GM23248 (cell line): ENCODE data around the gene STK16. TPM values are rescaled to one million over a fixed set of nuclear protein-coding genes. Genes with fewer than 3 reads are reported as not detected.

Source experiments
- DNase-seq: peaks from one replicate; pipeline ENCODE4 v3.0.0-alpha.2; 2015
- H2AFZ ChIP-seq: fragments of 200-600 bp; sonication (generic); 2 replicates; pipeline ENCODE4 v1.6.1; 2016; ENCODE audit warnings: antibody characterized with exemption
- H3F3A ChIP-seq: fragments of 200-600 bp; sonication (generic); 2 replicates; pipeline ENCODE4 v1.6.1; 2016; ENCODE audit warnings: mild to moderate bottlenecking, antibody characterized with exemption, mixed run types; ENCODE audit not compliant: insufficient read depth
- H3K27ac ChIP-seq: fragments of 200-600 bp; sonication (generic); 2 replicates; pipeline ENCODE4 v1.5.1; 2016; ENCODE audit warnings: mild to moderate bottlenecking
- H3K27me3 ChIP-seq: fragments of 200-600 bp; sonication (generic); replicated peaks from 2 replicates; pipeline ENCODE4 v1.6.1; 2016; ENCODE audit warnings: mild to moderate bottlenecking; ENCODE audit not compliant: insufficient read depth
- H3K36me3 ChIP-seq: fragments of 200-600 bp; sonication (generic); 2 replicates; pipeline ENCODE4 v1.6.1; 2016; ENCODE audit warnings: low read depth, mild to moderate bottlenecking
- H3K4me1 ChIP-seq: fragments of 200-600 bp; sonication (generic); 2 replicates; pipeline ENCODE4 v1.6.1; 2016; ENCODE audit warnings: mild to moderate bottlenecking; ENCODE audit not compliant: insufficient read depth
- H3K4me2 ChIP-seq: fragments of 200-600 bp; sonication (generic); one replicate; pipeline ENCODE4 v1.6.1; 2016; ENCODE audit warnings: mild to moderate bottlenecking; ENCODE audit not compliant: unreplicated experiment
- H3K4me3 ChIP-seq: fragments of 200-600 bp; sonication (generic); 2 replicates; pipeline ENCODE4 v1.5.1; 2016; ENCODE audit warnings: mild to moderate bottlenecking
- H3K79me2 ChIP-seq: fragments of 200-600 bp; sonication (generic); 2 replicates; pipeline ENCODE4 v1.6.1; 2016; ENCODE audit warnings: mild to moderate bottlenecking; ENCODE audit not compliant: insufficient read depth
- H3K9ac ChIP-seq: fragments of 200-600 bp; sonication (generic); 2 replicates; pipeline ENCODE4 v1.6.1; 2016; ENCODE audit warnings: mild to moderate bottlenecking
- H3K9me2 ChIP-seq: fragments of 200-600 bp; sonication (generic); 2 replicates; pipeline ENCODE4 v1.6.1; 2016; ENCODE audit warnings: mixed run types, mild to moderate bottlenecking, moderate library complexity; ENCODE audit not compliant: insufficient read depth
- H3K9me3 ChIP-seq: fragments of 200-600 bp; sonication (generic); one replicate; pipeline ENCODE4 v1.6.1; 2017; ENCODE audit warnings: low read depth
- H4K20me1 ChIP-seq: fragments of 200-600 bp; sonication (generic); 2 replicates; pipeline ENCODE4 v1.6.0; 2016; ENCODE audit not compliant: insufficient read depth
- EZH2 ChIP-seq: fragments of 200-600 bp; sonication (generic); IDR thresholded peaks from 2 replicates; pipeline ENCODE4 v1.6.1; 2018; ENCODE audit warnings: antibody characterized with exemption, mild to moderate bottlenecking; ENCODE audit not compliant: insufficient read depth, poor library complexity, severe bottlenecking
- EZH2phosphoT487 ChIP-seq: fragments of 200-600 bp; sonication (generic); IDR thresholded peaks from 2 replicates; pipeline ENCODE4 v1.6.1; 2018; ENCODE audit warnings: antibody characterized with exemption, moderate library complexity, mild to moderate bottlenecking, low read depth; ENCODE audit not compliant: insufficient read depth
- WGBS, 2 experiments: methylation state at CpG; one replicate each; pipeline ENCODE4 v1.1.6; 2015 to 2017; ENCODE audit warnings: low lambda C conversion rate in 2 of 2, low coverage in 1 of 2; ENCODE audit errors: missing lambda C conversion rate in 2 of 2; 5-methylcytosine and 5-hydroxymethylcytosine counted together
- in situ Hi-C: fragments of 300-500 bp; cut with MboI; formaldehyde crosslinking; loops from 2 replicates; pipeline ENCODE4 v1.15.0; 2020
- polyA plus RNA-seq: library from polyadenylated mRNA; unstranded; fragments of >200 nt; fragmentation: Nextera tagmentation; extraction: Ambion mirVana; gene quantifications from 2 replicates; pipeline ENCODE4 v1.2.1, GENCODE V29; 2016
- total RNA-seq: library from RNA; depleted of rRNA; stranded (reverse); fragments of >200 nt; shearing (Covaris generic); gene quantifications from 2 replicates; pipeline ENCODE4 v1.2.3, GENCODE V29; 2014

Gene STK16
- total and polyA plus RNA-seq, 2 experiments from 2014 or later: 7.2 to 16.0 TPM

GRCh38 chr2:219228041-219228910 is 17.0 kb upstream of the STK16 start:
- DNase-seq: peak; percentile 31
- Histone ChIP-seq H3K4me2 (peak overlapping the region; percentile 99), H3K4me3 (peak overlapping the region; percentile 93), H3K27me3 (no peaks in the 10 kb centered on the region), H3K4me1 (peaks cover 22% of the 10 kb centered on the region), H3K9me3 (no peaks in the 10 kb centered on the region), H3K9ac (peak overlapping the region; percentile 94), H3K79me2 (peaks cover 71% of the 10 kb centered on the region), H3K36me3 (peaks cover 31% of the 10 kb centered on the region), H3K27ac (peak overlapping the region; percentile 88), H3K9me2 (no peaks in the 10 kb centered on the region), H2AFZ (peak overlapping the region; percentile 79), H3F3A (peaks cover 11% of the 10 kb centered on the region; the same call in 1 of the 2 replicates), H4K20me1 (no peaks in the 10 kb centered on the region)
- TF ChIP-seq EZH2: no peak
- TF ChIP-seq EZH2phosphoT487: no peak
- in situ Hi-C loops: no loop called here
- WGBS, 2 experiments: 19 to 22% methylated on average over 7 of the region's 7 CpGs

GRCh38 chr2:219228911-219229304 is 16.4 kb upstream of the STK16 start:
- H3K4me2 ChIP-seq: peak overlapping the region; percentile 99
- H3K27me3 ChIP-seq: no peaks in the 10 kb centered on the region
- peak overlapping the region; percentile 79 for H2AFZ ChIP-seq
- TF ChIP-seq EZH2 (no peak), EZH2phosphoT487 (no peak)
- in situ Hi-C loops: no loop called here
- peak overlapping the region; percentile 93 for H3K4me3 ChIP-seq
- H3K9me2 ChIP-seq: no peaks in the 10 kb centered on the region
- peaks cover 22% of the 10 kb centered on the region for H3K4me1 ChIP-seq
- 1% methylated on average over 13 to 19 of the region's 19 CpGs for WGBS, 2 experiments
- H4K20me1 ChIP-seq: no peaks in the 10 kb centered on the region
- H3F3A ChIP-seq: peaks cover 11% of the 10 kb centered on the region; the same call in 1 of the 2 replicates
- no peaks in the 10 kb centered on the region for H3K9me3 ChIP-seq
- peak; percentile 23 for DNase-seq
- peaks cover 31% of the 10 kb centered on the region for H3K36me3 ChIP-seq
- H3K79me2 ChIP-seq: peaks cover 77% of the 10 kb centered on the region
- peak overlapping the region; percentile 94 for H3K9ac ChIP-seq
- H3K27ac ChIP-seq: peak overlapping the region; percentile 88

GRCh38 chr2:219229305-219230058 is 15.8 kb upstream of the STK16 start, which contains the start of the genes ANKZF1 and ATG9A:
TSS of gene ANKZF1 (plus strand) at chr2:219229806. CDS start at chr2:219230258, 452 bp downstream.
TSS of gene ATG9A (minus strand) at chr2:219229636. CDS start at chr2:219228024, 1,612 bp downstream.
- no peak for TF ChIP-seq EZH2phosphoT487
- no peak for TF ChIP-seq EZH2
- Histone ChIP-seq H3K79me2 (peaks cover 78% of the 10 kb centered on the region), H3K27me3 (no peaks in the 10 kb centered on the region), H3K9me3 (no peaks in the 10 kb centered on the region), H3K4me1 (peaks cover 22% of the 10 kb centered on the region), H3K27ac (peak within 1 kb of the TSS; percentile 88), H3F3A (peaks cover 11% of the 10 kb centered on the region; the same call in 1 of the 2 replicates), H3K4me2 (peak within 1 kb of the TSS; percentile 99), H2AFZ (peak within 1 kb of the TSS; percentile 79), H3K36me3 (peaks cover 31% of the 10 kb centered on the region), H3K4me3 (peak within 1 kb of the TSS; percentile 93), H3K9ac (peak within 1 kb of the TSS; percentile 94), H4K20me1 (no peaks in the 10 kb centered on the region), H3K9me2 (no peaks in the 10 kb centered on the region)
- peak; percentile 100 for DNase-seq
- in situ Hi-C loops: no loop called here
- WGBS, 2 experiments: 1% methylated on average over 69 to 77 of the region's 80 CpGs

- Histone ChIP-seq H4K20me1 (no peaks in the 10 kb centered on the region), H3K27ac (peak overlapping the region; percentile 88), H3K4me3 (peak overlapping the region; percentile 93), H3F3A (peaks cover 11% of the 10 kb centered on the region; the same call in 1 of the 2 replicates), H3K9me3 (no peaks in the 10 kb centered on the region), H3K4me1 (peaks cover 22% of the 10 kb centered on the region), H3K9me2 (no peaks in the 10 kb centered on the region), H3K79me2 (peaks cover 77% of the 10 kb centered on the region), H3K27me3 (no peaks in the 10 kb centered on the region), H3K9ac (peak overlapping the region; percentile 94), H2AFZ (peak overlapping the region; percentile 75), H3K4me2 (peak overlapping the region; percentile 97), H3K36me3 (peaks cover 29% of the 10 kb centered on the region)
- DNase-seq: peak; percentile 79
- in situ Hi-C loops: no loop called here
- WGBS, 2 experiments: 1 to 2% methylated on average over 24 of the region's 24 CpGs
- TF ChIP-seq EZH2: no peak
- no peak for TF ChIP-seq EZH2phosphoT487
These were observed 15.2 kb upstream of the STK16 start for GRCh38 chr2:219230059-219230540.
